Kidney (tissue), 14 donors: ENCODE data around the gene SIVA1. TPM values are rescaled to one million over a fixed set of nuclear protein-coding genes. Genes with fewer than 3 reads are reported as not detected.

ENCODE experiments used
- DNase-seq, 5 donors: peaks; one replicate each; pipeline ENCODE4 v3.0.0-alpha.2; 2013 to 2020
- FAIRE-seq: peaks from 2 replicates; lab custom pipeline; 2012; peaks lifted over from hg19 to GRCh38; lab: Jason Lieb, UNC
- H3K27ac ChIP-seq, 2 donors: one replicate each; pipeline ENCODE4 v1.7.0; 2013; ENCODE audit warnings: low read depth in 2 of 2, low read length in 2 of 2, inconsistent platforms in 1 of 2
- H3K27me3 ChIP-seq: one replicate; pipeline ENCODE4 v1.7.1; 2013; ENCODE audit warnings: low read length, inconsistent platforms; ENCODE audit not compliant: control insufficient read depth, insufficient read depth
- H3K36me3 ChIP-seq, 3 donors: one replicate each; pipeline versions ENCODE4 v1.7.0 to v1.7.1; 2013; ENCODE audit warnings: low read length in 3 of 3, control low read depth in 1 of 3, inconsistent platforms in 1 of 3; ENCODE audit not compliant: insufficient read depth in 3 of 3, control insufficient read depth in 2 of 3
- H3K4me1 ChIP-seq, 3 donors: one replicate each; pipeline versions ENCODE4 v1.7.0 to v1.7.1; 2013; ENCODE audit warnings: low read length in 3 of 3, inconsistent platforms in 1 of 3, low read depth in 1 of 3; ENCODE audit not compliant: control insufficient read depth in 2 of 3, insufficient read depth in 2 of 3
- H3K4me3 ChIP-seq, 3 donors: one replicate each; pipeline versions ENCODE4 v1.7.0 to v1.8.1; 2013; ENCODE audit warnings: low read length in 3 of 3, control low read depth in 1 of 3, inconsistent platforms in 1 of 3
- H3K9ac ChIP-seq, 3 donors: one replicate each; pipeline versions ENCODE4 v1.7.0 to v1.7.1; 2013; ENCODE audit warnings: low read length in 3 of 3, control low read depth in 1 of 3, inconsistent platforms in 1 of 3
- H3K9me3 ChIP-seq, 3 donors: one replicate each; pipeline versions ENCODE4 v1.7.0 to v1.7.1; 2013; ENCODE audit warnings: low read length in 3 of 3, control low read depth in 1 of 3, inconsistent platforms in 1 of 3; ENCODE audit not compliant: control insufficient read depth in 2 of 3, insufficient read depth in 1 of 3
- CTCF ChIP-seq: IDR thresholded peaks from 3 replicates; pipeline ENCODE4 v1.5.1; 2012; ENCODE audit warnings: mild to moderate bottlenecking, moderate library complexity, borderline replicate concordance; ENCODE audit not compliant: insufficient read depth; ENCODE audit errors: extremely low read depth
- intact Hi-C: fragments of 100-400 bp; cut with DNase I; formaldehyde crosslinking; loops from one replicate; pipeline ENCODE4 v1.11.1; 2022
- polyA plus RNA-seq: library from polyadenylated mRNA; stranded (reverse); fragments of 350-450 nt; fragmentation: Illumina TruSeq; extraction: RNeasy Lipid Tissue Mini Kit (QIAGEN cat#74804); gene quantifications from one replicate; pipeline ENCODE4 v1.2.3, GENCODE V29; 2014; ENCODE audit warnings: low read depth, low replicate concordance; ENCODE audit not compliant: insufficient read depth
- total RNA-seq: library from RNA; stranded (reverse); fragmentation: NEBNext Ultra II Directional; extraction: Animal tissue kit (Norgen Biotek cat#: 25700); gene quantifications from one replicate; pipeline ENCODE4 v1.2.1, GENCODE V29; 2021
- donor health status: control.
- donor health status: control.
- donor health status: control.
- donor health status: control.
- donor health status: control.
- donor health status: DM: yes; HTN: yes; CAD: no.
- donor health status: Normal renal cell carcinoma (clear cell type).

Gene SIVA1
- total and polyA plus RNA-seq, 2 donors from 2014 or later = 65.7 to 124 TPM

- H3K36me3 ChIP-seq = no peaks in the 10 kb centered on the region
- no peaks in the 10 kb centered on the region for H3K9me3 ChIP-seq
- no peaks in the 10 kb centered on the region for H3K27me3 ChIP-seq
- intact Hi-C loops = no loop called here
- H3K27ac ChIP-seq = peak within 1 kb of the TSS; percentile 91 to 92
- peak within 1 kb of the TSS; percentile 2 to 76 (median 65) for H3K9ac ChIP-seq
- DNase-seq (peak in 1 of 5 donors; percentile 62), FAIRE-seq (no peak)
- peak within 1 kb of the TSS; percentile 42 to 64 (median 62) for H3K4me3 ChIP-seq
- peaks cover 0 to 31% (median 3%) of the 10 kb centered on the region in 3 donors for H3K4me1 ChIP-seq
- TF ChIP-seq CTCF = no peak
Observed at GRCh38 chr14:104794993-104795780, 42.2 kb downstream of the SIVA1 start, which contains the start of gene AKT1. Gene AKT1, minus strand, starts transcription at chr14:104795748. Its CDS starts 3,105 bp downstream, at chr14:104792643.

- intact Hi-C loops = no loop called here
- TF ChIP-seq CTCF = no peak
- Histone ChIP-seq H3K9ac (peak overlapping the region in 2 of 3 donors; percentile 57 to 65), H3K27me3 (no peaks in the 10 kb centered on the region), H3K9me3 (no peaks in the 10 kb centered on the region), H3K27ac (peak overlapping the region; percentile 91 to 92), H3K4me3 (peak overlapping the region in 2 of 3 donors; percentile 36 to 56), H3K4me1 (peaks cover 0 to 31% (median 3%) of the 10 kb centered on the region in 3 donors), H3K36me3 (no peaks in the 10 kb centered on the region)
- FAIRE-seq (no peak), DNase-seq (peak in 4 of 5 donors; percentile 43 to 84 (median 64))
Observed at GRCh38 chr14:104795781-104796686, 43.1 kb downstream of the SIVA1 start.

GRCh38 chr14:104796687-104797081, 43.7 kb downstream of the SIVA1 start:
- no peak for TF ChIP-seq CTCF
- intact Hi-C loops = no loop called here
- Histone ChIP-seq H3K27me3 (no peaks in the 10 kb centered on the region), H3K36me3 (no peaks in the 10 kb centered on the region), H3K4me3 (no peak overlapping the region), H3K9ac (no peak overlapping the region), H3K4me1 (peaks cover 0 to 38% (median 7%) of the 10 kb centered on the region in 3 donors), H3K9me3 (no peaks in the 10 kb centered on the region), H3K27ac (peak overlapping the region; percentile 7 to 91)
- DNase-seq (no peak), FAIRE-seq (no peak)
